Activated CD4-positive, alpha-beta T cell treated with anti-CD3 and anti-CD28 coated beads for 48 hours (primary cell): ENCODE data around the gene SEMA3F.
"Not testable (repeated sequence)": the region's sequence is repeated elsewhere in the genome, so short reads cannot be mapped to it uniquely, and the experiment has no call there.

Source experiments
- DNase-seq: peaks from one replicate; pipeline ENCODE4 v3.0.0-alpha.2; 2020

SEMA3F gene

GRCh38 chr3:50194128-50194902 is 39.2 kb downstream of the SEMA3F start:
- peak; percentile 84 for DNase-seq

GRCh38 chr3:50194903-50195500 is 39.9 kb downstream of the SEMA3F start:
- DNase-seq, result peak; percentile 59

DNA sequence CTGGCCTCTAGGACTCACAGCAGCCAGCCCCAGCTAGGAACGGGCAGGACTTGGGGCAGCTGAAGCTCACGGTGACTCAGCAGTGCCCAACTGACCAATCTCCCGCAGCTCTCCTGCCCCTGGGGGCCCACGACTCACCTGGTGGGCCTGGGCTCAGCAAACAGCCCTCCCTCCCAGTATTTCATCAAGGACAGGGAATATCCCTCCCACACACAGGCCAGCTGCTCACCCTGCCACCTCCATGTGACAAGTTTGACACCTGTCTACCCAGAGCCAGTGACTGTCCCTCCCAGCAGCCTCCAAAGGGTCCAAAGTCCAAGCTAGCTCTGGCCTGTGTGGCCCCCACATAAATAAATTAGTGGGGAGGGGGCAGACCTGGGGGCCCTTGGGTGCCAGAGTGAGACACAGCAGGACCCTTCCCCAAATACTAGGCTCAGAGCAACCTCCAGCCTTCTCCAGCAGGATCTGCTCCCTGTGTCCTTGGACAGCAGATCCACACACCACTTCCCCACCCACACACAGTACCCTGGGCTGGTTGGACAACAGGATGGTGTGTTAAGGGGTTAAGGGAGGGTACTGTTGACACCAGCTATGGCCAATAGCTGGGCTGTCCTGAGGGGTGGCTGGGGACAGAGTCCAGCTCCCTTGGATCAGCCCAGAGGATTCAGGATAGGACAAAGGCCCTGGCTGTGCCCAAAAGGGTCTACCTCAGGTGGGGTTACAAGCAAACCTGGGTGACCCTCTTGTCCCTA is 40.6 kb downstream of the SEMA3F start:
- DNase-seq, result no peak

GRCh38 chr3:50196253-50196801 is 41.2 kb downstream of the SEMA3F start:
- no peak for DNase-seq

- DNase-seq, result no peak
Measured at GRCh38 chr3:50201573-50202315, 46.6 kb downstream of the SEMA3F start.

DNA sequence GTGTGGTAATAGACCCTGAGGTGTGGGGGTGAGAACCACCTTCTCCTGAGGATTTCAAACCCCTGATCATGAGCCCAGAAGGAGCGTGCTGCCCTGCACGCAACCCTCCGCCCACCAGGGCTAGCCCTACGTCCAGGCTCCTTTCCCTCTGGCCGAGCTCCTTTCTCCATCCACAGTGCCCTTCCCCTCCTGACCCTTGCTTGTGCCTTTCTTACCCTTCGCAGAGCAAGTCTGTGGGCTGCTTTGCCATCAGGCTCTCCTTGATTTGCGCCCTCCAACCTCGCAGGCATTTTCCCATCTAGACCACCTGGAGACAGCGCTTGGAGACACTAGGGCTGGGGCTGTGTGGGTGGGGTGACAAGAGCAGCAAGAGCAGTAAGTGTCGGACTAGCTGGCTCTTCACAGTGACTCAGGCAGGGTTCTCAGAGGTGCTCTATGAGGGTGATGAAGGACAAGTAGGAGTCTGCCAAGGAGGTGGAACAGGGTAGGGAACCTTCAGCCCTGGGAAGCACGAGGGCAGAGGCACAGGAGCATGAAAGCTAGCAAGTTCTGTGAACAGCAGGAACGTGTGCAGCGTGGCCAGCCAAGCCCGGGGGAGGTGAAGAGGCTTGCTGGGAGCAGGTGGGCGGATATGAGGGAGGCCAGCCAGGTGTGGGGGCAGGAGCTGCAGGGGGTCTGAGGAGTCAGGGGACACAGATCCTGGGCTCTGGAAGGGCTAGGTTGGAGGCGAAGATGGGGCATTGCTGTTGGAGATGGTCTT is 47.4 kb downstream of the SEMA3F start:
- DNase-seq, result no peak

DNA sequence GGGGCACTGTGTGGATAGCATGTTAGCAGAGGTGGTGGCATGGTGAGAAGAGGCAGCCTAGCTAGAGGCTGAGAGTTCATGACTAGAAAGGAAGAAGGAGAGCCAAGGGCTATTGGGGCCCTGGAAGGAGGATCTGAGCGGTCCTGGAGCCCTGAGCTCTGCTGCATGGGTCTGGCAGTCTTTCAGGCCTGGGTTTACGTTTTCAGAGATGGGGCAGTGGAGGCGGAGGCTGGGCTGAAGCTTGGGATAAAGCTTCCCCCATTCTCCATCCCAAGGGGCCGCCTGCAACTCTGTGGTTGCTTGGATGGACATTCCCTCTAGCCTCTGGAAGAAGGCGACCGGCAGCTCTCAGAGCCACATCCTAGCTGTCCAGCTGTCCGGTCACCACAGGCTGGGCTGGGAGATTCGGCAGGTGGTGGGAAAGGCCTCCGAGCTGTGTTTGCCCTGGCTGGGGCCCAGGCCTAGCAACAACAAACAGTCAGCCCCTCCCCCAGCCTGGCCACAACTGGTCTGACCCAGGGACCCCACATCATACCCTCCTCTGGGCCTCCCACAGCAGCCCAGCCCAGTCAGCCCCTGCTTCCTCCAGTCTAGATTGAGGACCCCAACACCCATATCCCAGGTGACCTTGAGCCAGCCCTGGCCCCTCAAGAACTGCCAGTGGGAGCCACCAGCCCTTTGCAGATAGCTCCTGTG is 48.1 kb downstream of the SEMA3F start:
- no peak for DNase-seq

GRCh38 chr3:50203809-50204803 is 49.0 kb downstream of the SEMA3F start:
- no peak for DNase-seq

- DNase-seq, result peak; percentile 16
Measured at GRCh38 chr3:50204804-50205412, 49.8 kb downstream of the SEMA3F start, which contains the start of gene SLC38A3. Gene SLC38A3 (plus strand): TSS chr3:50205271. CDS start chr3:50214200, 8,929 bp downstream.

DNA sequence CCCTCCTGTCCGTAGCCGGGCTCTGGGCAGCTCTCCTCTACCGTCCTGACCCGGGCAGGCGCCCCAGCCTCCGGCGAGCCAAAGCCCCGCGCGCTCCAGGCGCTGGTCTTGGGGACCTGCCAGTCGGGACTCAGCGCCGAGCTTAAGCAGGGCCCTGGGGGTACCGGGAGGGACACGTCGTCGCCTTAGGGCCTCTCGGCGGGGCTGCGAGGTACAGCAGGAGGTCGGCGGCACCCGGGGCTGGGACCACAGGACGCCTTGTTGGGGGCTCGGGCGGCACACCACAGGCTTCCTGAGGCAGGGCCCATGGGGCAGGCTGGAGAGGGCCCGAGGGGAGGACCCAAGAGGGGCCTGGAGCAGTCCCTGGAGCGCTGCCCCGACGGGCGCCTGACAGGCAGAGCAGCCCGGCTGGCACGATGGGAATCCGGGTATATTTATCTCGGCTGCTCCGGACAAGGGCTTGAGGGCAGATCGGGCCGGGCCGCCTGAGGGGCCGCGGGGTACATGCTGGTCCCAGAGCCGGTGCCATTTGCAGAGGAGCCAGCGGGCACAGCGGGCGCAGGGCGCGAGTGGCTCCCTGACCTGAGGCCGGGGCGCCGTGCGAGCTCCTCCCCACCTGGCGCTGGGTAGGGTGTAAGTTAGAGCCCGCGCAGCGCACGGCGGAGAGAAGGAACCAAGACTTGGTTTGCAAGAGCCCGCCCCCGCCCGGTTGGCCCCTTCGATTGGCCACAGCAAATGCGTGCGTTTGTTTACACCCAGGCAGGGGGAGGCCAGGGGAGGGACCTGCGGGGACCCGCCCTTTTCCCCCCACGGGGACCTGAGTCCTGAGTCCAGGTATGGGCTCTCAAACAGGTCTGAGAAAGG is 50.5 kb downstream of the SEMA3F start:
- DNase-seq, result peak; percentile 58

DNA sequence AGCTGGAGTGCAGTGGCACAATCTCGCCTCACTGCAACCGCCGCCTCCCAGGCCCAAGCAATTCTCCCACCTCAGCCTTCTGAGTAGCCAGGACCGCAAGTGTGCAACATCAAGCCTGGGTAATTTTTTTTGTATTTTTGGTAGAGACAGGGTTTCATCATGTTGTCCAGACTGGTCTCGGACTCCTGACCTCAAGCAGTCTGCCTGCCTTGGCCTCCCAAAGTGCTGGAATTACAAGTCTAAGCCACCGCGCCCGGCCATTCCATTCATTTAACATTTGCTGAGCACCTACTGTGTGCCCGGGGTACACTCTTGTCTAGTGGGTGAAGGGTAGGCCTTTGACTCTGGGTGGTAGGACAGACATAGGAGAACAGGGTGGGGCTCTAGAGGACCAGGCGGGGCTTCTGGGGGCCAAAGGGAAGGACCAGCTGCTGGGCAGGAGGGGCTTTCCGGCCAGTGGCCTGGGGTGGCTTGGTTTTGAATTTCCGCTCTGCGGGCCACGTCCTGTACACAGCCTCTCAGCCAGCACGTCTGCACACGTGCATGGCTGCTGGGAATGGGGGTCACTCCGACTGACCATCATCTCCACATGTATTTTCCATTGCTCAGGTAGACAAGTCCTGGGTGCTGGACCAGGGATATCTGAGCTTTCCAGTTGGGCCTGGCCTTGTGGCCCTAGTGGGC is 52.4 kb downstream of the SEMA3F start:
- DNase-seq, result no peak

GRCh38 chr3:50208677-50209344 is 53.7 kb downstream of the SEMA3F start:
- DNase-seq, result no peak

GRCh38 chr3:50210176-50210509 is 55.0 kb downstream of the SEMA3F start:
- no peak for DNase-seq

DNA sequence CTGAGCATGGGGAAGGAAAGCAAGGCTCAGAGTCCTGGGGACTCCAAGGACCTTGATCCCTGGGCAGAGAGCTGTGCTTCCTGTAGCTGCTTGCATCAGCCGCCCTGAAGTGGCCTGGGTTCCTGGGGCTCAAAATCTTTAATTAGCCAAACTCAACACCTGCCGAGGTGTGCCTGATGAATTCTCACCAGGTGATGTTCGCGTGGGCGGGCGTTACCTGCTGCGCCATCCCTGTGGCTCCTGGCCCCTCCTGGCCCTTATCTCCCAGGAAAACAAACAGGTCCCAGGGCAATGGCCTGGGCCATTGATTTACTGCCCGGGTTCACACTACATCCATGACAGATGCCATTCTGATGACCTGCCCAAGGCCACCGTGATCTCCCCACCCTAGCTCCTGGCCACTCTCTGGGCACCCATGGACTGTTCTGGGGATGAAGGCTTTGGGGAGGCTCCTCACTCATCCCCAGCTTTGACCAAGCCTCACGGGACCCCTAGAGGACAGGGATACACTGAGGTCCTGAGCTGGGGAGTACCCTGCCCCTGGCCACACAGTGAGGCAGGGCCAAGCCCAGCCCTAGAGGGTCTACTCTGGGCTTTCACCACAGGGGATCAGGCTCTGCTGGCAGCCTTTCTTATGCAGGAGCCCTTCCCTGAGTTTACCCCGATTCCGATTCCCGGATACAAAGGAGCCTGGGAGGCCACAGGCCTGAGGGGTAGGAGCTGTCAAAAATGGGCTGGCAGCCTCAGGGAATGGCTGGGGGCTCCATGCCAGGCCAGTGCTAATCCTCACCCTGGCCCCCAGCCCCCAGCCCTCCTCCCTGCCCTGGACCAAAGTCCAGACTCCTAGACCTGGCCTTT is 55.6 kb downstream of the SEMA3F start:
- no peak for DNase-seq

DNA sequence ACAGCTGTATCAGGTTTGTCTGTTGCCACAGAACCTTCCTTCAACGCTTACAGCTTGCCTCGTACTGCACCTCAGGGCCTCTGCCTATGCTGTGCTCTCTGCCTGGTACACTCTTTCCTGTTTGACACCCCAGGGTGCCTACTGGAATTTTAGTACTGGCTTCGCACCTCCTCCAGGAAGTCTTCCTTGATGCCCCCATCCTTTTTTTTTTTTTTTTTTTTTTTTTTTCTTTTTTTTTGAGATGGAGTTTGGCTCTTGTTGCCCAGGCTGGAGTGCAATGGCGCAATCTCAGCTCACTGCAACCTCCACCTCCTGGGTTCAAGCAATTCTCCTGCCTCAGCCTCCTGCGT is 56.2 kb downstream of the SEMA3F start:
- not testable (repeated sequence) for DNase-seq

GRCh38 chr3:50211930-50212329 is 56.8 kb downstream of the SEMA3F start:
- peak; percentile 74 for DNase-seq

- DNase-seq, result no peak
Measured at GRCh38 chr3:50212502-50212901, 57.4 kb downstream of the SEMA3F start.
